GM10248 (cell line): ENCODE measurements around the gene ZSWIM6.

Experiments
- CTCF ChIA-PET: fragments of 300-600 bp; sonication (Branson Sonifier 250); formaldehyde crosslinking; extraction: SDS; loops from one replicate; lab custom pipeline; 2021; ENCODE audit warnings: antibody characterized with exemption; lab: Yijun Ruan, JAX
- POLR2A ChIA-PET: fragments of 350-650 bp; sonication (Branson Sonifier 250); formaldehyde crosslinking; extraction: SDS; loops from one replicate; lab custom pipeline; 2020; ENCODE audit warnings: antibody characterized with exemption; lab: Yijun Ruan, JAX
- DNase-seq: peaks from one replicate; pipeline ENCODE4 v3.0.0; 2012; ENCODE audit errors: extremely low spot score
- TF ChIP-seq, protein P1 (sequence below): IDR thresholded peaks from 2 replicates; pipeline ENCODE4 v1.5.1; 2012; ENCODE audit warnings: mild to moderate bottlenecking, low read depth; ENCODE audit errors: extremely low read depth, missing control alignments, control extremely low read depth

ZSWIM6 gene

DNA sequence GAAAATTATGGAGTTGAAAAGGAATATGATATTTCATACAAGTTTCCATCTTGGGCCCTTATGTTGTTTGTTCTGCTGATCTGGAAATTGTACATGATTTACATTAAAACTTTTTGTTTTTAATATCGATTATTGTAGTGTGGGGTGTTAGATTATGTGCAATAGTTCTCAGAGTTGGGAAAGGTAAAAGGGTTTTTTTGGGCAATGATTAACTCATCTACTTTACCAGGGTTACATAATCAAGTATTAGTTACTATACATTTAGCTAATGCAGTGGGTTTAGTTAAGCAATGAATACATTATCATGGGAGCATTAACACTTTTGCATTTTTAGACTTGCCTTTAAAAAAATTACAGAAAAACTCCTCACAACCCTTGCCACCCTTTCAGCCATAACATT, 134.0 kb downstream of the ZSWIM6 start:
- ChIA-PET CTCF (no interaction called here), POLR2A (no interaction called here)
- no peak for DNase-seq
- TF ChIP-seq, protein P1, sequence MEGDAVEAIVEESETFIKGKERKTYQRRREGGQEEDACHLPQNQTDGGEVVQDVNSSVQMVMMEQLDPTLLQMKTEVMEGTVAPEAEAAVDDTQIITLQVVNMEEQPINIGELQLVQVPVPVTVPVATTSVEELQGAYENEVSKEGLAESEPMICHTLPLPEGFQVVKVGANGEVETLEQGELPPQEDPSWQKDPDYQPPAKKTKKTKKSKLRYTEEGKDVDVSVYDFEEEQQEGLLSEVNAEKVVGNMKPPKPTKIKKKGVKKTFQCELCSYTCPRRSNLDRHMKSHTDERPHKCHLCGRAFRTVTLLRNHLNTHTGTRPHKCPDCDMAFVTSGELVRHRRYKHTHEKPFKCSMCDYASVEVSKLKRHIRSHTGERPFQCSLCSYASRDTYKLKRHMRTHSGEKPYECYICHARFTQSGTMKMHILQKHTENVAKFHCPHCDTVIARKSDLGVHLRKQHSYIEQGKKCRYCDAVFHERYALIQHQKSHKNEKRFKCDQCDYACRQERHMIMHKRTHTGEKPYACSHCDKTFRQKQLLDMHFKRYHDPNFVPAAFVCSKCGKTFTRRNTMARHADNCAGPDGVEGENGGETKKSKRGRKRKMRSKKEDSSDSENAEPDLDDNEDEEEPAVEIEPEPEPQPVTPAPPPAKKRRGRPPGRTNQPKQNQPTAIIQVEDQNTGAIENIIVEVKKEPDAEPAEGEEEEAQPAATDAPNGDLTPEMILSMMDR, result no peak

DNA sequence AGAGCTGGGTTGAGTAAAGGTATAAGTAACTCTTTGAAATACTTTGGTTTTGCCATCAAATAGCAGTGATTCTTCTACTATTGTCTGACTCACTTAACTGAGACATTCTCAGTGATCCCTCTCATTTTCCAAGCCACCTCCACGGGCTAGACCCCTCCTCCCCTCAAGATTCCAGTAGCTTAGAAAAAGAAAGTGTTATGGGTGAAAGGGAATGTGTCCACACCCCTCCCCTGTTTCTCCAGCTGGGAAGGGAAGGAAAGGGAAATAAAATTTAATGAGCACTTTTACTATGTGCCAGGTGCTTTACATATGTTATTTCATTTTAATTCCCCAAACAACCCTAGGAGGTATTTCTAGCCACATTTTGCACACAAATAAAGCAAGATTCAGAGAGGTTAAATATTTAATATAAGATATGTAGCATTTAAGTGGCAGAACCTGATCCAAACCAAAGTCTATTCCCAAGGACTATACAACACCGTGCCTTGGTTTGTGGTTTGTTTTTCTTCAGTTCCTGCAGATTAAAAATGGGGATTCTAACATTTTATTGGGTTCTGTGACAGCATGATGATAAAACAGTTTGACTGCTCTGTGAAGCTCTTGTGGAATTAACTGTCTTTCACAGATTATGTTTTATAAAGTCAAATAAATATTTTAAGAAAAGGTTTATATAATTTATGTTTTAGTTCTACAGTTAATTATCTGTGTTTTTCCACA, 135.9 kb downstream of the ZSWIM6 start:
- ChIA-PET POLR2A (no interaction called here), CTCF (interaction anchor here (1.3 kb wide), 1 partner anchor 10 kb away, joined by 3 read pairs; no protein-coding TSS in a partner anchor)
- no peak for DNase-seq
- TF ChIP-seq, protein P1, result no peak

DNA sequence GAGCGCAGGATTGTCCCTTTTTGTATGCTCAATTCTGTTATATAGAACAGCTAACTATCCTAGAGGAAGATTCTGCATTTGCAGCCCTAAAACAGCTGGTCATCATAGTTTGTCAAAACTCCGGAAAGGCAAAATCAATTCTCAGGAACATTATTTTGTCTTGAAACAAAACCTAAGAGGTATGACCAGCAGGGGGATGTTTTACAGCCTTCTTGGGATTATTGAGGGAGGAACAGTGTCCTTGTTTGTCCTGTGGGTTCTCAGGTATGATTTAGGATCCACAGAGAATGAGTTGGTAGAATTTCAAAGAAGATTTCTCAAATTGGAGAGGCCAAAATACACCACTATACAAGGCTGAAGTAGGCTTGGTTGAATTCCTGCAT, 136.4 kb downstream of the ZSWIM6 start:
- no peak for DNase-seq
- ChIA-PET CTCF (no interaction called here), POLR2A (no interaction called here)
- TF ChIP-seq, protein P1, result no peak

DNA sequence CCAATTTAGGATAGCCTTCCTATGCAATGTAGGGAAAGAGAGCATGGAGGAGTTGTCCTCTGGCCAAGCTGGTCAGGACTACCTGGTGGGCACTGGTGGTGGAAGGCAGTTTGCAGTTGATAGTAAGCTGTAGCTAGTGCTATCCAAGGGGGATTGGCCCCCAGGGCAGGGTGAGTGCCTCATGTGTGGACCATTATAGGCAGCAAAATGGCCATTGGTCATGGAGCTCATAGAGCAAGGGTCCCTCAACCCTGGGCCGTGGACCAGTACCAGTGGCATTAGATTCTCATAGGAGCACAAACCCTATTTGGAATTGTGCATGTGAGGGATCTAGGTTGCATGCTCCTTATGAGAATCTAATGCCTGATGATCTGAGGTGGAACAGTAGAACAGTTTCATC, 139.3 kb downstream of the ZSWIM6 start:
- TF ChIP-seq, protein P1, result no peak
- no peak for DNase-seq
- POLR2A ChIA-PET, result no interaction called here
- CTCF ChIA-PET, result interaction anchor here (1.0 to 1.8 kb wide), 2 partner anchors 9 to 12 kb away, joined by 5 read pairs; no protein-coding TSS in a partner anchor

DNA sequence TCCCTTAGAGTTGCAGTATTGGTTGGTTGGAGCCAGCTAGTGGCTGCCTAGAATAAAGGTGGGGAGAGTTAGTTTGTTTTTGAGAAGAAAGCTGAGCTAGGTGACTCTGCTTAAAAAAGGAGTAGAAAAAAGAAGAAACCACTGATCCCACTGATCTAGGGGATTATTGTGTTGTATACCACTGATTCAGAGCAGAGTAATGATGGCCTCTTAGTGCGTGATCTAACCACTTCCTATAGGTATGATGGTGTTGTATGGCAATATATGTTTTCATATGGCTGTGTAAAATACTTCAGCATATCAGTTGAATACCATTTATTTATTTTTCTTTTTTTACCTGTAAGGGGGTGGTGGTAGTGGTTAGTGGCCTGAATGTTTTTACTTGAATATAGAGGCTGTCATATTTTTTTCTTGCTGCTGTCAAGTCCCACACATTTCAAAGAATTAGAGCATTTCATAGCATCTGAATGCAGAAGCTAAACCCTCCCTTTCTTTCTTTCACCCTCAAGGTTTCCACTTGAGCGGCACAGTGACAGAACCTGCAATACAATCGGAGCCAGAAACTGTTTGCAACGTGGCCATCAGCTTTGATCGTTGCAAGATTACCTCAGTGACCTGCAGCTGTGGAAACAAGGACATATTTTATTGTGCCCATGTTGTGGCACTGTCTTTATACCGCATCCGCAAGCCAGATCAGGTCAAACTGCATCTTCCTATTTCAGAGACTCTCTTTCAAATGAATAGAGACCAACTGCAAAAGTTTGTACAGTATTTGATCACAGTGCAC, 140.3 kb downstream of the ZSWIM6 start:
- TF ChIP-seq, protein P1, result no peak

DNA sequence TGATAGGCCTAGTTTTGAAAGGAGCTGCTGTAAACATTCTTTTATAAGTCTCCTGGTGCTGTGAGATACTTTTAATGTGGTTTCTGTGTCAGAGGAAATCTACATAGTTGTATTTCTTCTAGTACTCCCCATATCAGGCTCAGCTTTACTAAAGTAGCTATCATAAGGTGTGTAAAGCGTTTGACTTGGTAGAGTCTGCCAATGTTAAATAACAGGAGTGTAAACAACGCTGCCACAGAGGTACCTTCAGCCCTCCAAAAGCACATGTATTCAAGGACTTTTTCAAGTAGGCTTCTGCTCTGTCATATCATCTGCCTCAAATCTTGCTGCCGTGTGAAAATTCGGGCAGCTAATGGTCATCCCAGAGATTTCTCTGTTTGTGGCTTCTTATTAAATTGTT, 142.7 kb downstream of the ZSWIM6 start:
- POLR2A ChIA-PET, result no interaction called here
- no peak for DNase-seq
- CTCF ChIA-PET, result interaction anchor here (1.2 to 2.4 kb wide), 3 partner anchors 8 to 16 kb away, joined by 3 to 7 read pairs (median 5); no protein-coding TSS in a partner anchor
- TF ChIP-seq, protein P1, result no peak

More for the DNA sequence above, 140.3 kb downstream of the ZSWIM6 start:
- no peak for DNase-seq
- POLR2A ChIA-PET, result no interaction called here
- CTCF ChIA-PET, result interaction anchor here (1.8 to 2.4 kb wide), 2 partner anchors 11 to 13 kb away, joined by 5 to 7 read pairs; no protein-coding TSS in a partner anchor
